ENCODE measurements around the gene MRTFA.

Gene MRTFA

DNA sequence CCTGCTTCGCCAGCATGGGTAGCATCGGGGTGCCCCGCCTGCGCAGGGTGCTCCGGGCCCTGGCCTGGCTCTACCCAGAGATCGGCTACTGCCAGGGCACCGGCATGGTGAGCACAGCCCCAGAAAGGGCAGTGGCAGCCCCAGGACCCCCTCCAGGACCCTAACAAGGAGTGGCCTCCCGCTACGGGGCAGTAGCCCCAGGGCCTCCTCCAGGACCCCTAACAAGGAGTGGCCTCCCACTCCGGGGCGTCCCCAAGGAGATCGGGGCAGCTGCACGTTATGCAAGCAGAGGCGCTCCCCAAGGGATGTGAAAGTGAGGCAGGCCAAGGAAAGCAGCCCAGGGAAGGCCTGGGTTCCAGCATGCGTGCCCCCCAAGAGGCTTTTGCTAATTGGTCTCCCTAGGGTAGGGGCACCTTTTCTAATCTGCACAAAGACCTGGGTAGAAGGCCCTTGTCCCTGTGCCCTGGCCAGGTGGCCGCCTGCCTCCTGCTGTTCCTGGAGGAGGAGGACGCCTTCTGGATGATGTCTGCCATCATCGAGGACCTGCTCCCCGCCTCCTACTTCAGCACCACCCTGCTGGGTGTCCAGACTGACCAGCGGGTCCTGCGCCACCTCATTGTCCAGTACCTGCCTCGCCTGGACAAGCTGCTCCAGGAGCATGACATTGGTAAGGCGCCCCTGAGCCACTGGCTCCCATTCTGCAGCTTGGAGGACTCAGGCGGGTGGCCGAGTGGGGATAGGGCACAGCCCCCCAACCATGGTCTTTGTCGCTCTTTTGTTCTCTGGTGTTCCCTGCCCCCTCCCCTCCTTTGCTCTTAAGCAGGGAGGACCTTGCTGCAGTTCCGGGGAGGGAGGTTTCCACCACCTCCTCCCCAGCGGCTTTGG is 231.1 kb downstream of the MRTFA start:
- no peak overlapping the region for H3K27ac ChIP-seq
- TF ChIP-seq, protein P1, sequence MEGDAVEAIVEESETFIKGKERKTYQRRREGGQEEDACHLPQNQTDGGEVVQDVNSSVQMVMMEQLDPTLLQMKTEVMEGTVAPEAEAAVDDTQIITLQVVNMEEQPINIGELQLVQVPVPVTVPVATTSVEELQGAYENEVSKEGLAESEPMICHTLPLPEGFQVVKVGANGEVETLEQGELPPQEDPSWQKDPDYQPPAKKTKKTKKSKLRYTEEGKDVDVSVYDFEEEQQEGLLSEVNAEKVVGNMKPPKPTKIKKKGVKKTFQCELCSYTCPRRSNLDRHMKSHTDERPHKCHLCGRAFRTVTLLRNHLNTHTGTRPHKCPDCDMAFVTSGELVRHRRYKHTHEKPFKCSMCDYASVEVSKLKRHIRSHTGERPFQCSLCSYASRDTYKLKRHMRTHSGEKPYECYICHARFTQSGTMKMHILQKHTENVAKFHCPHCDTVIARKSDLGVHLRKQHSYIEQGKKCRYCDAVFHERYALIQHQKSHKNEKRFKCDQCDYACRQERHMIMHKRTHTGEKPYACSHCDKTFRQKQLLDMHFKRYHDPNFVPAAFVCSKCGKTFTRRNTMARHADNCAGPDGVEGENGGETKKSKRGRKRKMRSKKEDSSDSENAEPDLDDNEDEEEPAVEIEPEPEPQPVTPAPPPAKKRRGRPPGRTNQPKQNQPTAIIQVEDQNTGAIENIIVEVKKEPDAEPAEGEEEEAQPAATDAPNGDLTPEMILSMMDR (conservative IDR thresholded peaks at IDR 0.05): no peak

DNA sequence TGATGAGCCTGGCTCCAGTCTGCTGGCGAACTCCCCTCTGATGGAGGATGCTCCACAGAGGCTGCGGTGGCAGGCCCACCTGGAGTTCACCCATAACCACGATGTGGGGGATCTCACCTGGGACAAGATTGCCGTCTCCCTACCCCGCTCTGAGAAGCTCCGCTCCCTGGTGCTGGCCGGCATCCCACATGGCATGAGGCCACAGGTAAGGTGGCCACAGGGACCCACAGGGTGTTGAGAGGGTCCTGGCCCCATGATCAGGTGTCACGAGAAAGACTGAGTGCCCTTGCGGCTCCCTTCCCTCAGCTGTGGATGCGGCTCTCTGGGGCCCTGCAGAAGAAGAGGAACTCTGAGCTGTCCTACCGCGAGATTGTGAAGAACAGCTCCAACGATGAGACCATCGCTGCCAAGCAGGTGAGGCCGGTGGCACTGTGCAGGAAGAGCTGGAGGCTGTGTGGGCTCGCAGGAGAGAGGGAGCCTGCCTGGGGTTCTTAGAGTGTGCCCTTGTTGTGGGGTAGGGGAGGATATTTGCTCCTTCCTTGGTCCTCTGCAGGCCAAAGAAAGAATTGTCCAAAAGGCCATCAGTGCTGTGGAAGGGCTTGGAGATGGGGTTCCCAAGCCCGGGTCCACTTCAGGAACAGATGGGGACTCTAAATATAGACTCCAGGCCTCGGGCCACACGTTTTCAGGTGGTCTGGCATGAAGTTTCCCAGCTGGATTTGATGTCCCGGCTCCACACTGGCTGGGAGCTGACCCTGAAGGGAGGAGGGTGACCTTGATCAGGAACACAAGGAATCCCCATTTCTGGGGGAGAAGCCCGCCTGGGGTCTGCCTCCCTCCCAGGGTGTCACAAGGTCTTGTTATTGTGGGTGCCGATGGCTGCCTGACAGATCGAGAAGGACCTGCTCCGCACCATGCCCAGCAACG is 232.0 kb downstream of the MRTFA start:
- TF ChIP-seq, protein P1 (conservative IDR thresholded peaks at IDR 0.05): no peak
- no peak overlapping the region for H3K27ac ChIP-seq

DNA sequence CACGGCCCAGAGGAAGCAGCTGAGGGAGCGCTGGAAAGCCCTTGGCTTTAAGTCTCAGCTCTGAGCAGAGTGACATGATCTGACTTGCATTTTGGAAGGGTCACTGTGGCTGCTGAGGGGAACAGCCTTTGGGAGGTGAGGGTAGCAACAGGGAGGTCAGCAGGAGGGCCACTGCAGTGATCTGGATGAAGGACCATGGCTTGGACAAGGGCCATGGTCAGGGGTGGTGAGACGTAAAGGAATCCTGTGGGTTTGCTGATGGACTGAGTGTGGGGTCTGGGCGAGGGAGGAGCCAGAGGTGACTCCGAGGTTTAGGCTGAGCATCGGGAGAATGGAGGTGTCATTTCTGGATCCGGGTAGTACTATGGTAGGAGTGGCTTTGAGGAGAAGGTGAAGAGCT is 232.9 kb downstream of the MRTFA start:
- H3K27ac ChIP-seq: no peak overlapping the region
- TF ChIP-seq, protein P1 (conservative IDR thresholded peaks at IDR 0.05): no peak

DNA sequence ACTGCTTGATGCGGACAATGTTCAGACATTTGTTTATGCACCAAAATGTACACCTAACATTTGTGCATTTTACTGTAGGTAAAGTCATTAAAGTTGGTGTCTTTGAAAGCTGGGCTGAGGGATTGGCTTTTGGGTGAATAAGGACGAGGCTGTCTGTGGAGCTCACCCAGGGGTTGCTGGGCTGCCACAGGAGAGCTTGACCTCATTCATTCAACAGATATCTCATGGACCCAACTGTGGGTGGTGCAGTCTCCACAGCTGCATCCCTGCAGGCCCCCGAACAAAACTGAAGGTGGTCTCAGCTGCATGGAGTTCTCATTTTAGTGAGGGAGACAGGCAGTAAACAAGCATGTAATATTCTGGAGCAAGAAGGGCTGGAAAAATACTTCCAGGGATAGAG is 233.4 kb downstream of the MRTFA start:
- TF ChIP-seq, protein P1 (conservative IDR thresholded peaks at IDR 0.05): no peak
- H3K27ac ChIP-seq: no peak overlapping the region

DNA sequence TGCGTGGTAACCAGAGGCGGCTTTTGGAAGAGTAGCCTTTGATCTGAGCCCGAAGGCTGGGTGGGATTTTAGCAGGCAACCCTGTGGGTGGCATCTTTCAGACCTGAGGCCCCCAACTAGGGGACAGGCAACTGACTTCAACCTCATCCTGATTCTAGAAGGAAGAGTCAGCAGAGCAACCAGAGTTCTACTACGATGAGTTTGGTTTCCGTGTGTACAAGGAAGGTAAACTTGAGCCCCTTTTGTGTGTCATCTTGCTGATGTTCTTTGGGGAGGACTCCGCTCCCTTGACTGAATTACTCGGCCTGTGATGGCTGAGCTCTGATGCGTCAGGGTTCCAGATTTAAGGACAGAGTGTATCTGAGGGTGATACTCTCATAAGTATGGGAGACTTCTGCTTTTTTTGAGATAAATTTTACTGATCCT is 234.5 kb downstream of the MRTFA start:
- TF ChIP-seq, protein P1 (conservative IDR thresholded peaks at IDR 0.05): no peak
- no peak overlapping the region for H3K27ac ChIP-seq

DNA sequence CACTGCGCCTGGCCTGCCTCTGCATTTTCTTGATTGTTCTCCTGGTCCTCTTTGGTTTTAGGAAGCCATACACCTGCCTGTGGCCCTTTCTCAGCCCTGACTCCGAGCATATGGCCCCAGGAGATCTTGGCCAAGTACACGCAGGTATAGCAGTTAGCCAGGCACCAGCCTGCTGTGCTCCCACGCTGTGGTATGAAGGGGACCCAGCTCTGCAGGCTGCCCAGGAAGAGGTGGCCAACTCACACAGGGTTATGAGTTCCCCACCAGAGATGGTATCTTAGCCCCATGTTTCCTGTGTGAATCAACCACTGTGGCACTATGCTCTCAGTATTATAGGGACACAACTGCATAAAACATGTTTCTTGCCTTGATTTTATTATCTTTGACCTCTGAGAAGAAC is 235.0 kb downstream of the MRTFA start:
- H3K27ac ChIP-seq: no peak overlapping the region
- TF ChIP-seq, protein P1 (conservative IDR thresholded peaks at IDR 0.05): no peak

DNA sequence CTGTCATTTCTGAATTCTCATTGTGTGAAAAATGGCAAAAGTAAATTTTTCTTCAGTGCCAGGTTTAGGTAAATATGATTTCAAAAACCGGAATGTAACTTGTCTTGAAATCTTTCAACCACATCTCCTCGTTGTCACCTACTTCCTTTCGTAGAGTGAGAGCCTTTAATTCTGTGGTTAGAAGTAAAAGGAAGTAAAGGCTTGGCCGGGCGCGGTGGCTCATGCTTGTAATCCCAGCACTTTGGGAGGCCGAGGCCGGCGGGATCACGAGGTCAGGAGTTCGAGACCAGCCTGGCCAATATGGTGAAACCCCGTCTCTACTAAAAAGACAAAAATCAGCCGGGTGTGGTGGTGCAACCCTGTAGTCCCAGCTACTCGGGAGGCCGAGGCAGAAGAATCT is 236.4 kb downstream of the MRTFA start:
- TF ChIP-seq, protein P1 (conservative IDR thresholded peaks at IDR 0.05): no peak
- 0 out of 2 replicates have a peak overlapping the region, but pooled peaks have one; percentile 32 for H3K27ac ChIP-seq

Measured in VCaP (cell line).